SK-N-MC (cell line): ENCODE results near the gene APBA2.

Source experiments
- EZH2 ChIP-seq: fragments of 200-600 bp; sonication (generic); IDR thresholded peaks from one replicate; pipeline ENCODE4 v1.6.1; 2017; ENCODE audit warnings: antibody characterized with exemption
- FOXP2 ChIP-seq: optimal IDR thresholded peaks from 2 replicates; pipeline ENCODE3; 2011; ENCODE audit warnings: mild to moderate bottlenecking, moderate library complexity; ENCODE audit not compliant: insufficient read depth; ENCODE audit errors: extremely low read length, control extremely low read depth
- POLR2AphosphoS5 ChIP-seq: IDR thresholded peaks from 2 replicates; pipeline ENCODE4 v1.6.1; 2012; ENCODE audit warnings: mild to moderate bottlenecking, low read depth, low read length, borderline replicate concordance

GRCh38 chr15:29057856-29058255, 172.1 kb downstream of the APBA2 start:
- TF ChIP-seq EZH2 (no peak), POLR2AphosphoS5 (no peak), FOXP2 (no peak)
